RCC 7860 (cell line): ENCODE data around the gene ZNF775.

Experiments used
- DNase-seq: peaks from one replicate; pipeline ENCODE4 v3.0.0-alpha.2; 2015; ENCODE audit warnings: low spot score
- FAIRE-seq: peaks from 2 replicates; lab custom pipeline; 2012; peaks lifted over from hg19 to GRCh38; lab: Jason Lieb, UNC

The ZNF775 gene

DNA sequence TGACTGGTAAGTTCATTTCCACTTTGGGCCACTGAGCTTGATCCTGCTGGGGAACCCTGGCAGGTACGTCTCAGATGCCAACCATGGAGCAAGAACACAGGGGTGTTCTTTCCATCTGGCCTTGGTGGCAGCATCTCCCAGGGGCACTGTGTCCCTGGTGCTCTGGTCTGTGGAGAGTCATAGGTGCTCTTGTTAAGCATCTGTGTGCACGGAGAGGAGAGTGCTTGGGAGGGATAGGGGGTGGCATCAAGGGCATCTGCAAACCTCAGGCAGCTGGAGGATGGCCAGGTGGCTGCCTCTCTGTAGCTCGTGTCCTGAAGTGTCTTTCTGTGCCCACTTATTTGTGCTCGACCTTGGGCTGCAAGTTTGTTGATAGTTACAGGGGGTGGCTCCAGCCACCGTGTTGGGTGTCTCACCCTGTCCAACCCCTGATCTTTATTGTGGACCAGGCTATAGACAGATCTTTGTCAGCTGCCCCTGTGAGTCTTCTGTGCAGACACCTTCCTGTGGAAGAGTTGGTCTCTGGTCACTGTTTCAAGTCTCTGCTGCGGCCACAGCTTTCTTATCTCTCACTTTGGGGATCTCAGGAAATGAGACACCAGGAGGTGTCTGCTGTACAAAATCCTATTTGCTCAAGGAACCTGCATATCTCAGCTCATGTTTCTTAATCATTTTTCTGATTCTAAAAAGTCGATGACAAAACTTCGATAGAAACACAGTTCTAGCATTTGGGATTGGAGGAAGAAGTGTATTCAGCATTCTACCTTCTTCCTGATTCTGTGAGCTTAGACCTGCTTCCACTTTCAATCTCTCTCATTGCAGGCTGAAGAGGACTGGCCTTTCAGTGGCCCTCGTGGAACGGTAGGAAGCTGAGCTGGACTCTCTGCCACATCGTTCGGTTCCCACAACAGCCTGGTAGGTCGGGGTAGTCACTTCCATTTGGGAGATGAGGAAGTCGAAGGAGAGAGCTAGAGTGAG lies 54.1 kb downstream of the ZNF775 start:
- DNase-seq (no peak), FAIRE-seq (no peak)

DNA sequence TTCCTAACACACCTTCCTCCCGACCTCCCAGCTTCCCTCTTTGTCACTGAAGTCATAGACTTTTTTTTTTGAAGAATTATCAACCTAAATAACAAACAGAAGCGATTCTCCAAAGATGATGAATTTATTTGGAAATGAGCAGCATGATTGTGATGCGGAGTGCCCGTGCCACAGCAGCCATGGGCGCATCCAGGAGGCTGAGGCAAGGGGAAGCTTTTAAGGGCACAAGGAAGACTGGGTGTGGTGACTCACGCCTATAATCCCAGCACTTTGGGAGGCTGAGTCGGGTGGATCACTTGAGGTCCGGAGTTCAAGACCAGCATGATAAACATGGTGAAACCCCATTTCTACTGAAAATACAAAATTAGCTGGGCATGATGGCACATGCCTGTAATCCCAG lies 55.1 kb downstream of the ZNF775 start:
- FAIRE-seq (no peak), DNase-seq (no peak)

GRCh38 chr7:150435047-150435389 lies 55.9 kb downstream of the ZNF775 start:
- DNase-seq (no peak), FAIRE-seq (no peak)

DNA sequence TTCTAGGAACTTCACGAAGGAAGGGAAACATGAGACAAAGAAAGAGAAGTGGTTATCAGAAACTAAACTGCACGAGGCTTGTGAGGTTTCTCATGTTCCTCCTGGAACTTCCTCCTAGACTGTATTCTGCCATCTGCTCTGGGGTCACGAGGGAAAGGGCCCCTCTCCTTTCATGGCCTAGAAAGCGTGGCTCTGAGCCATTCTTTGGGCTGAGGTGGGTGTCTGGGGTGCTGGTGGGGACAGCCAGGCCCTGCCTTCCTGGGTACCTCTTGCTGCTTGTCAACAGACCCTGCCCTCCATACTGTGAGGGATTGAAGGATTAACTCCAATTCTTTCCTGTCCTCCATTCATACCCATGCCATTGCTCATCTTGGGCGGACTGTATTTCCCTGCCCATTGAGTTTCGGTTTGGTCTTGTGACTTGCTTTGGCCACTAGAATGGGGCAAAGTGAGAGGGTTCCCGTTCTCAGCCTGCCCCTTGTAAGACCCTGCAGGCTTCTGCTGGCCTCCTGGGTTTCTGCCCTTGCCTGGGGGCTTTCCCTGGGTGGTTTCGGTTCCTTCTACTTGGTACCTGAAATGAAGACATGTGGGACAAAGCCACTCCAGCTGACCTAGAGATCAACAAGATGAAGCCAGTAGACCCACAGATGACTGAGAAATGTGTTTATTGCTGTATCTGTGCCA lies 56.4 kb downstream of the ZNF775 start:
- FAIRE-seq (no peak), DNase-seq (no peak)

DNA sequence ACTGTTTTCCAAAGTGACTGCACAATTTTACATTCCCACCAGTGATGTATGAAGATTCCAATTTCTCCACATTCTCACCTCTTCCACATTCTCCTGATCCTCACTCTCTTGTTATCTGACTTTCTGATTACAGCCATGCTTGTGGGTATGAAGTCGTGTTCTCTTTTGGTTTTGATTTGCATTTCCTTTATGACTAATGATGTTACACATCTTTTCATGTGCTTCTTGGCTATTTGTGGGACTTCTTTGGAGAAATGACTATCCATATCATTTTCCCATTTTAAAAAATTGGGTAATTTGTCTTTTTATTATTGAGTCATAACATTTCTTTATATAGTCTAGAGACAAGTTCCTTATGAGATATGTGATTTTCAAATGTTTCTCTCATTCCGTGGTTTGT lies 60.8 kb downstream of the ZNF775 start:
- DNase-seq (no peak), FAIRE-seq (no peak)

DNA sequence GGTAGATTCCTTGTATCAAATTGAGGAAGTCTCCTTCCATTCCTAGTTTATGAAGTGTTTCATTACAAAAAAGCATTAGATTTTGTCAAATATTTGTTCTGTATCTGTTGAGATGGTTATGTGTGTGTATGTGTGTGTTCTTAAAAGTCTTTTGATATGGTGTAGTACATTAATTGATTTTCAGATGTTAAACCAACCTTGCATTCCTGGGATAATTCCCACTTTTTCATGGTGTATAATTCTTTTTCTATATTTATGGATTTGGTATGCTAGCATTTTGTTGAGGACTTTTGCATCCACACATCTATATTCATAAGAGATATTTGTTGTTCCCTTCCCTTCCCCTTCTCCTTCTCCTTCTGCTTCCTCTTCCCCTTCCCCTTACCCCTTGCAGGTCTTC lies 62.4 kb downstream of the ZNF775 start:
- DNase-seq = no peak
- no peak for FAIRE-seq

- DNase-seq (no peak), FAIRE-seq (no peak)
Measured at GRCh38 chr7:150442811-150443210, 63.7 kb downstream of the ZNF775 start.

- FAIRE-seq (no peak), DNase-seq (no peak)
Measured at GRCh38 chr7:150443793-150444540, 64.8 kb downstream of the ZNF775 start.

- FAIRE-seq (no peak), DNase-seq (no peak)
Measured at GRCh38 chr7:150444674-150445365, 65.7 kb downstream of the ZNF775 start.

- no peak for FAIRE-seq
- no peak for DNase-seq
Measured at GRCh38 chr7:150446288-150446938, 67.3 kb downstream of the ZNF775 start.
